Sigmoid colon (tissue), 4 donors: ENCODE data around the gene KLHL35.

Source experiments
- EP300 ChIP-seq, 4 donors: sonication (generic); formaldehyde crosslinking; IDR thresholded peaks; one replicate each; pipeline ENCODE4 v1.6.1; 2017; ENCODE audit warnings: antibody characterized with exemption in 4 of 4
- POLR2AphosphoS5 ChIP-seq, 4 donors: sonication (generic); formaldehyde crosslinking; IDR thresholded peaks; one replicate each; pipeline ENCODE4 v1.6.1; 2017; ENCODE audit warnings: antibody characterized with exemption in 4 of 4
- TF ChIP-seq, protein P1 (sequence below), 4 experiments: fragments of 450-650 bp in 3 of 4; fragments of 200-600 bp in 1 of 4; IDR thresholded peaks; one replicate each; pipeline ENCODE4 v1.5.1; 2016 to 2019; ENCODE audit warnings: antibody characterized with exemption in 4 of 4, mild to moderate bottlenecking in 3 of 4, moderate library complexity in 2 of 4

- TF ChIP-seq, protein P1, sequence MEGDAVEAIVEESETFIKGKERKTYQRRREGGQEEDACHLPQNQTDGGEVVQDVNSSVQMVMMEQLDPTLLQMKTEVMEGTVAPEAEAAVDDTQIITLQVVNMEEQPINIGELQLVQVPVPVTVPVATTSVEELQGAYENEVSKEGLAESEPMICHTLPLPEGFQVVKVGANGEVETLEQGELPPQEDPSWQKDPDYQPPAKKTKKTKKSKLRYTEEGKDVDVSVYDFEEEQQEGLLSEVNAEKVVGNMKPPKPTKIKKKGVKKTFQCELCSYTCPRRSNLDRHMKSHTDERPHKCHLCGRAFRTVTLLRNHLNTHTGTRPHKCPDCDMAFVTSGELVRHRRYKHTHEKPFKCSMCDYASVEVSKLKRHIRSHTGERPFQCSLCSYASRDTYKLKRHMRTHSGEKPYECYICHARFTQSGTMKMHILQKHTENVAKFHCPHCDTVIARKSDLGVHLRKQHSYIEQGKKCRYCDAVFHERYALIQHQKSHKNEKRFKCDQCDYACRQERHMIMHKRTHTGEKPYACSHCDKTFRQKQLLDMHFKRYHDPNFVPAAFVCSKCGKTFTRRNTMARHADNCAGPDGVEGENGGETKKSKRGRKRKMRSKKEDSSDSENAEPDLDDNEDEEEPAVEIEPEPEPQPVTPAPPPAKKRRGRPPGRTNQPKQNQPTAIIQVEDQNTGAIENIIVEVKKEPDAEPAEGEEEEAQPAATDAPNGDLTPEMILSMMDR (IDR thresholded peaks at IDR 0.05), result no peak
- TF ChIP-seq EP300 (IDR thresholded peaks at IDR 0.05) (no peak), POLR2AphosphoS5 (IDR thresholded peaks at IDR 0.05) (no peak)
Measured at GRCh38 chr11:75403037-75403436, 30.0 kb downstream of the KLHL35 start.
